GM12878 (cell line): Measurements from ENCODE around the gene MINPP1.

ENCODE experiments used
- ASH2L ChIP-seq: fragments of 300-600, 200-600 bp; sonication (generic); IDR thresholded peaks from 2 replicates; pipeline ENCODE4 v1.6.1; 2017; ENCODE audit warnings: low read depth, mild to moderate bottlenecking, borderline replicate concordance
- EZH2 ChIP-seq: IDR thresholded peaks from 2 replicates; pipeline ENCODE4 v1.6.1; 2012; ENCODE audit warnings: low read depth, mild to moderate bottlenecking, control low read depth, inconsistent platforms, low read length, borderline replicate concordance; ENCODE audit not compliant: control insufficient read depth
- POLR2A ChIP-seq: IDR thresholded peaks from 2 replicates; pipeline ENCODE4 v1.6.1; 2011; ENCODE audit warnings: low read depth, mild to moderate bottlenecking, low read length
- POLR2AphosphoS5 ChIP-seq: IDR thresholded peaks from 2 replicates; pipeline ENCODE4 v1.6.1; 2011; ENCODE audit warnings: mild to moderate bottlenecking, low read length, inconsistent platforms
- TAF1 ChIP-seq: IDR thresholded peaks from 2 replicates; pipeline ENCODE4 v1.6.1; 2011; ENCODE audit warnings: mild to moderate bottlenecking, low read depth, low read length, borderline replicate concordance
- TF ChIP-seq, protein P1 (sequence below): fragments of 450-650 bp; formaldehyde crosslinking; IDR thresholded peaks from 2 replicates; pipeline ENCODE4 v1.5.0; 2022; ENCODE audit warnings: mild to moderate bottlenecking, missing genetic modification characterization
- TF ChIP-seq, protein P2 (sequence below): fragments of 150-350 bp; IDR thresholded peaks from 2 replicates; pipeline ENCODE4 v1.6.1; 2016; ENCODE audit warnings: low read depth, low read length
- TF ChIP-seq, protein P3 (sequence below): IDR thresholded peaks from 2 replicates; pipeline ENCODE4 v1.6.1; 2012; ENCODE audit warnings: mild to moderate bottlenecking, low read depth, low read length

DNA sequence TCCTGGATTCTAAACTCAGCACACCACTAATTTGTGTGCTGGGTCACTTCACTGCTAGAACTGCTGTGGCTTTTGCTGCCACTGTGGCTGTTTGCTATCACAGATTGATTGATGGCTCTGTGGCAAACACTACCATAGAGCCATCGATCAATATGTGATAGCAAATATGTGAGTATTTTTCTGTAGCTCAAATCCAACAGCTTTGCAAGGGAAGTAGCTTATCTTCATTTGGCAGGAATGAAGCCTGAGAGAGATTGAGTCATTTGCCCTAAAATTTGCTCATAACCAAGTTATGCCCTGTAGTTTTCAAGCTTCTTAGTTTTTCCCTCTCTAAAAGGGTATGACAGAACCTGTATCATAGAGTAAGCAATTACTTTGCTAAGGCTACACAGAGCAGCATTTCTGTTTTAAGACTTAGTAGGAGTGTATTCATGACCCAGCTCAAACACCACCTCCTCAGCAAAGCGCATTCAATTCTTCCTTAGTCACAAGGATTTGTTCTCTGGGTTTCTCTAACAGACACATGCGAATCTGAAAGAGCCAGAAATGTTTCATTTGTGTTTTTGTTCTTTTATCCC is 43.1 kb downstream of the MINPP1 start:
- TF ChIP-seq, protein P1, sequence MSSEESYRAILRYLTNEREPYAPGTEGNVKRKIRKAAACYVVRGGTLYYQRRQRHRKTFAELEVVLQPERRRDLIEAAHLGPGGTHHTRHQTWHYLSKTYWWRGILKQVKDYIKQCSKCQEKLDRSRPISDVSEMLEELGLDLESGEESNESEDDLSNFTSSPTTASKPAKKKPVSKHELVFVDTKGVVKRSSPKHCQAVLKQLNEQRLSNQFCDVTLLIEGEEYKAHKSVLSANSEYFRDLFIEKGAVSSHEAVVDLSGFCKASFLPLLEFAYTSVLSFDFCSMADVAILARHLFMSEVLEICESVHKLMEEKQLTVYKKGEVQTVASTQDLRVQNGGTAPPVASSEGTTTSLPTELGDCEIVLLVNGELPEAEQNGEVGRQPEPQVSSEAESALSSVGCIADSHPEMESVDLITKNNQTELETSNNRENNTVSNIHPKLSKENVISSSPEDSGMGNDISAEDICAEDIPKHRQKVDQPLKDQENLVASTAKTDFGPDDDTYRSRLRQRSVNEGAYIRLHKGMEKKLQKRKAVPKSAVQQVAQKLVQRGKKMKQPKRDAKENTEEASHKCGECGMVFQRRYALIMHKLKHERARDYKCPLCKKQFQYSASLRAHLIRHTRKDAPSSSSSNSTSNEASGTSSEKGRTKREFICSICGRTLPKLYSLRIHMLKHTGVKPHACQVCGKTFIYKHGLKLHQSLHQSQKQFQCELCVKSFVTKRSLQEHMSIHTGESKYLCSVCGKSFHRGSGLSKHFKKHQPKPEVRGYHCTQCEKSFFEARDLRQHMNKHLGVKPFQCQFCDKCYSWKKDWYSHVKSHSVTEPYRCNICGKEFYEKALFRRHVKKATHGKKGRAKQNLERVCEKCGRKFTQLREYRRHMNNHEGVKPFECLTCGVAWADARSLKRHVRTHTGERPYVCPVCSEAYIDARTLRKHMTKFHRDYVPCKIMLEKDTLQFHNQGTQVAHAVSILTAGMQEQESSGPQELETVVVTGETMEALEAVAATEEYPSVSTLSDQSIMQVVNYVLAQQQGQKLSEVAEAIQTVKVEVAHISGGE (CRISPR knock-in tag), result no peak
- TF ChIP-seq, protein P2, sequence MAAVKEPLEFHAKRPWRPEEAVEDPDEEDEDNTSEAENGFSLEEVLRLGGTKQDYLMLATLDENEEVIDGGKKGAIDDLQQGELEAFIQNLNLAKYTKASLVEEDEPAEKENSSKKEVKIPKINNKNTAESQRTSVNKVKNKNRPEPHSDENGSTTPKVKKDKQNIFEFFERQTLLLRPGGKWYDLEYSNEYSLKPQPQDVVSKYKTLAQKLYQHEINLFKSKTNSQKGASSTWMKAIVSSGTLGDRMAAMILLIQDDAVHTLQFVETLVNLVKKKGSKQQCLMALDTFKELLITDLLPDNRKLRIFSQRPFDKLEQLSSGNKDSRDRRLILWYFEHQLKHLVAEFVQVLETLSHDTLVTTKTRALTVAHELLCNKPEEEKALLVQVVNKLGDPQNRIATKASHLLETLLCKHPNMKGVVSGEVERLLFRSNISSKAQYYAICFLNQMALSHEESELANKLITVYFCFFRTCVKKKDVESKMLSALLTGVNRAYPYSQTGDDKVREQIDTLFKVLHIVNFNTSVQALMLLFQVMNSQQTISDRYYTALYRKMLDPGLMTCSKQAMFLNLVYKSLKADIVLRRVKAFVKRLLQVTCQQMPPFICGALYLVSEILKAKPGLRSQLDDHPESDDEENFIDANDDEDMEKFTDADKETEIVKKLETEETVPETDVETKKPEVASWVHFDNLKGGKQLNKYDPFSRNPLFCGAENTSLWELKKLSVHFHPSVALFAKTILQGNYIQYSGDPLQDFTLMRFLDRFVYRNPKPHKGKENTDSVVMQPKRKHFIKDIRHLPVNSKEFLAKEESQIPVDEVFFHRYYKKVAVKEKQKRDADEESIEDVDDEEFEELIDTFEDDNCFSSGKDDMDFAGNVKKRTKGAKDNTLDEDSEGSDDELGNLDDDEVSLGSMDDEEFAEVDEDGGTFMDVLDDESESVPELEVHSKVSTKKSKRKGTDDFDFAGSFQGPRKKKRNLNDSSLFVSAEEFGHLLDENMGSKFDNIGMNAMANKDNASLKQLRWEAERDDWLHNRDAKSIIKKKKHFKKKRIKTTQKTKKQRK, result no peak
- no peak for TF ChIP-seq TAF1
- no peak for TF ChIP-seq POLR2A
- no peak for TF ChIP-seq EZH2
- TF ChIP-seq ASH2L, result no peak
- TF ChIP-seq POLR2AphosphoS5, result no peak
- TF ChIP-seq, protein P3, sequence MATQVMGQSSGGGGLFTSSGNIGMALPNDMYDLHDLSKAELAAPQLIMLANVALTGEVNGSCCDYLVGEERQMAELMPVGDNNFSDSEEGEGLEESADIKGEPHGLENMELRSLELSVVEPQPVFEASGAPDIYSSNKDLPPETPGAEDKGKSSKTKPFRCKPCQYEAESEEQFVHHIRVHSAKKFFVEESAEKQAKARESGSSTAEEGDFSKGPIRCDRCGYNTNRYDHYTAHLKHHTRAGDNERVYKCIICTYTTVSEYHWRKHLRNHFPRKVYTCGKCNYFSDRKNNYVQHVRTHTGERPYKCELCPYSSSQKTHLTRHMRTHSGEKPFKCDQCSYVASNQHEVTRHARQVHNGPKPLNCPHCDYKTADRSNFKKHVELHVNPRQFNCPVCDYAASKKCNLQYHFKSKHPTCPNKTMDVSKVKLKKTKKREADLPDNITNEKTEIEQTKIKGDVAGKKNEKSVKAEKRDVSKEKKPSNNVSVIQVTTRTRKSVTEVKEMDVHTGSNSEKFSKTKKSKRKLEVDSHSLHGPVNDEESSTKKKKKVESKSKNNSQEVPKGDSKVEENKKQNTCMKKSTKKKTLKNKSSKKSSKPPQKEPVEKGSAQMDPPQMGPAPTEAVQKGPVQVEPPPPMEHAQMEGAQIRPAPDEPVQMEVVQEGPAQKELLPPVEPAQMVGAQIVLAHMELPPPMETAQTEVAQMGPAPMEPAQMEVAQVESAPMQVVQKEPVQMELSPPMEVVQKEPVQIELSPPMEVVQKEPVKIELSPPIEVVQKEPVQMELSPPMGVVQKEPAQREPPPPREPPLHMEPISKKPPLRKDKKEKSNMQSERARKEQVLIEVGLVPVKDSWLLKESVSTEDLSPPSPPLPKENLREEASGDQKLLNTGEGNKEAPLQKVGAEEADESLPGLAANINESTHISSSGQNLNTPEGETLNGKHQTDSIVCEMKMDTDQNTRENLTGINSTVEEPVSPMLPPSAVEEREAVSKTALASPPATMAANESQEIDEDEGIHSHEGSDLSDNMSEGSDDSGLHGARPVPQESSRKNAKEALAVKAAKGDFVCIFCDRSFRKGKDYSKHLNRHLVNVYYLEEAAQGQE, result no peak
